Loucy (cell line): Measurements from ENCODE around the gene ARHGAP6.

Source experiments
- CTCF ChIP-seq: fragments of 200-600 bp; sonication (generic); conservative IDR thresholded peaks from 2 replicates; pipeline ENCODE4 v1.5.1; 2014; ENCODE audit warnings: mild to moderate bottlenecking, antibody characterized with exemption, low read length
- EZH2phosphoT487 ChIP-seq: fragments of 200-600 bp; IDR thresholded peaks from 2 replicates; pipeline ENCODE4 v1.6.1; 2018; ENCODE audit warnings: antibody characterized with exemption, mild to moderate bottlenecking, moderate library complexity, borderline replicate concordance

GRCh38 chrX:11375614-11376119, 290.1 kb downstream of the ARHGAP6 start:
- no peak for TF ChIP-seq CTCF
- TF ChIP-seq EZH2phosphoT487: no peak
